HUDEP-2 (cell line): ENCODE results near the gene TECPR2.

Experiments used
- DNase-seq, 76 experiments: peaks; one replicate each; lab custom pipeline; 2025; ENCODE audit not compliant: unreplicated experiment in 76 of 76; lab: John Stamatoyannopoulos, UW

TECPR2 gene

DNA sequence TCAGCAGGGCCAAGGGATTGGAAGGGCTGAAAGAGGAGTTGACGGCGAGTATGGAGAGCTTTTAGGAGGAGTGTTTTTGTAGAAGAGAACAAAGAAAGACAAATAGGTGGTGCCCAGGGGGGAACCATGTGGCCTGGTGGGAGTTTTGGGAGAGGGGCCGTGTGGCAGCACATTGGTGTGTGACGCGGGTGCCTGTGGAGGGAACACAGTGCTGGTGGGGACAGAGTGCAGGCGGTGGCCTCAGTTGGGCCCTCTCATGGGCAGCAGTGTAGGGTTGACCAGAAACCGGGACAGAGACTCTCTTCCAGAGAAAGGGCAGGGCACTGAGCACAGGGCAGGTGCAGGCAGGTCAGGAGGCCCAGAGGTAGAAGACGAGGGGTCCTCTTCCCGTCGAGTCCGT, 56.5 kb downstream of the TECPR2 start:
- no peak for DNase-seq

- DNase-seq, result no peak
These were observed 57.0 kb downstream of the TECPR2 start for GRCh38 chr14:102419716-102420115.

- DNase-seq, result no peak
These were observed 58.8 kb downstream of the TECPR2 start for GRCh38 chr14:102421411-102422057.

DNA sequence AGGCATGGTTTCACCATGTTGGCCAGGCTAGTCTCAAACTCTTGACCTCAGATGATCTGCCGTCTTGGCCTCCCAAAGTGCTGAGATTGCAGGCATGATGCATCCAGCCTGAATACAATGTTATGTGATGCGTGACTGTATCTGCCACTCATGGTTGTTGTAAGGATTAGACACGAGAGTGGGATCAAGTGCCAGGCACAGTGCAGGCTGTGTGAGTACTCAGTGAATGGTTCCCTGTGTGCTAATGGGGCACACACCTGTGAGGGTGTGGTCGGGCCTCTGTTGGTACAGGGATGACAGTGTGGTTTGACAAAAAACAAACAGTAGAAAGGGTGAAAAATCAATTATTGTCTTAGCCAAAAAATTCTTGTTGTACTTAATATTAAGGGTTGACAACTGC, 61.8 kb downstream of the TECPR2 start:
- no peak for DNase-seq

DNA sequence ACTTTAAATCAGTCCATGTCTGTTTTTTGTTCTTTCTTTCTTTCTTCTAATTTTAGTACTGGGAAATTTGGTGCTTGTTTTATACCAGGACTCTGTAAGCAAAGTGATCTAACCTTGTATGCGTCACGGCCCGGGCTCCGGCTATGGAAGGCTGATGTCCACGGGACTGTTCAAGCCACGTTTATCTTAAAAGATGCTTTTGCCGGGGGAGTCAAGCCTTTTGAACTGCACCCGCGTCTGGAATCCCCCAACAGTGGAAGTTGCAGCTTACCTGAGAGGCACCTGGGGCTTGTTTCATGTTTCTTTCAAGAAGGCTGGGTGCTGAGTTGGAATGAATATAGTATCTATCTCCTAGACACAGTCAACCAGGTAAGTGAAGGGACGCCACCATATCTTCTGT, 62.2 kb downstream of the TECPR2 start:
- no peak for DNase-seq

DNA sequence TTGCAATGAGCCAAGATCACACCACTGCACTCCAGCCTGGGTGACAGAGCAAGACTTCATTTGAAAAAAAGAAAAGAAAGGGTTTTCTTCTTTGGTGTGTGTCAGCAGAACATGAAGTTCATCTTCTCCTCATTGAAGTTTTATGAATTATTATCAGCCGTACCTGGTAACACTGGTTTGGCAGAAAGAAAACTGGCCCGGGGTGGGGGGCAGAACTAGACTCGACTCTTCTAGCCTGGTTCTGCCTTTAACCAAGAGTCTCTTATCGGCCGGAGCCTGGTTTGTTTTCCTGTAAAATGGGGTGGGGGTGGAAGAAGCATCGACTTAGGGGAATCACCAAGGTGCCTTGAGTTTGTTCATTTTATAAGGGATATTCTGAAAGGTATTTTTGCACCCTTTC, 64.1 kb downstream of the TECPR2 start:
- no peak for DNase-seq

DNA sequence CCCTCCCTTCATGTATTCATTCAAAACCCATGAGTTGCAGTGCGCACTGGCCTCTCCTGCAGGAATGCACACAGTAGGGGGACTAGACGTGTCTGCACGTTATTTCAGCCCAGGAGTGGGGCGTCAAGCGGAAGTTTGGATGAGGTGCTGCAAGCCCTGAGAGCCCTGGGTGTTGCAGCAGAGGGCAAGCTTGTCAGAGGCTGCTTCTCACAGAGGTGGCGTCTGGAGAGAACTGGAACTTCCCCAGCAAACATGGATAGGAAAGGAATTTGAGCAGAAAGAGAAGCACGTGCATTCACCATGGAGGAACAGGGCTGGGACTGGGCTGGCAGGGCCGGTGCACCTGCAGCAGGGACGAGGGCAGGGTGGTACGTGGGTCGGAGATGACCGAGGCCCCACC, 64.9 kb downstream of the TECPR2 start:
- DNase-seq, result no peak

GRCh38 chr14:102430212-102430908, 67.6 kb downstream of the TECPR2 start:
- no peak for DNase-seq

- no peak for DNase-seq
These were observed 69.0 kb downstream of the TECPR2 start for GRCh38 chr14:102431751-102432150.

GRCh38 chr14:102434647-102435175, 72.0 kb downstream of the TECPR2 start:
- DNase-seq, result no peak

- peak in 72 of 76 experiments; percentile 7 to 87 (median 65) for DNase-seq
These were observed 75.5 kb downstream of the TECPR2 start for GRCh38 chr14:102437997-102438915.

GRCh38 chr14:102439556-102439955, 76.8 kb downstream of the TECPR2 start:
- no peak for DNase-seq

DNA sequence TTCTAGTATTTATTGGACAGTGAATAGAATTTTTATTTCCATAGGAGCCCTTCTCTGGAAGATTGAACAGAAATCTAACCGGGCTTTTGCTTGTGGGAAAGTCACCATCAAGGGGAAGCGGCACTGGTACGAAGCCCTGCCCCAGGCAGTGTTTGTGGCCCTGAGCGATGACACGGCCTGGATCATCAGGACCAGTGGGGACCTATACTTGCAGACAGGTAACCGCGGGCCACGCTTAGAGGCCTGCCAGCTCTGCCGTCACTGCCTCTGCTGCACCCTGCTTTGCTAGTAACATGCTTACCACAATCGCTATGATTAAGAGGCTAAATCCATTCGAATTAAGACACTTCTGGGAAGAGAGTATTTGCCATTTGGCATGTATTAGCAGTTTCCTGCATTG, 77.7 kb downstream of the TECPR2 start:
- no peak for DNase-seq

GRCh38 chr14:102442241-102443211, 79.8 kb downstream of the TECPR2 start:
- DNase-seq, result no peak

- no peak for DNase-seq
These were observed 82.3 kb downstream of the TECPR2 start for GRCh38 chr14:102445066-102445465.

GRCh38 chr14:102445641-102446040, 82.9 kb downstream of the TECPR2 start:
- DNase-seq, result no peak

DNA sequence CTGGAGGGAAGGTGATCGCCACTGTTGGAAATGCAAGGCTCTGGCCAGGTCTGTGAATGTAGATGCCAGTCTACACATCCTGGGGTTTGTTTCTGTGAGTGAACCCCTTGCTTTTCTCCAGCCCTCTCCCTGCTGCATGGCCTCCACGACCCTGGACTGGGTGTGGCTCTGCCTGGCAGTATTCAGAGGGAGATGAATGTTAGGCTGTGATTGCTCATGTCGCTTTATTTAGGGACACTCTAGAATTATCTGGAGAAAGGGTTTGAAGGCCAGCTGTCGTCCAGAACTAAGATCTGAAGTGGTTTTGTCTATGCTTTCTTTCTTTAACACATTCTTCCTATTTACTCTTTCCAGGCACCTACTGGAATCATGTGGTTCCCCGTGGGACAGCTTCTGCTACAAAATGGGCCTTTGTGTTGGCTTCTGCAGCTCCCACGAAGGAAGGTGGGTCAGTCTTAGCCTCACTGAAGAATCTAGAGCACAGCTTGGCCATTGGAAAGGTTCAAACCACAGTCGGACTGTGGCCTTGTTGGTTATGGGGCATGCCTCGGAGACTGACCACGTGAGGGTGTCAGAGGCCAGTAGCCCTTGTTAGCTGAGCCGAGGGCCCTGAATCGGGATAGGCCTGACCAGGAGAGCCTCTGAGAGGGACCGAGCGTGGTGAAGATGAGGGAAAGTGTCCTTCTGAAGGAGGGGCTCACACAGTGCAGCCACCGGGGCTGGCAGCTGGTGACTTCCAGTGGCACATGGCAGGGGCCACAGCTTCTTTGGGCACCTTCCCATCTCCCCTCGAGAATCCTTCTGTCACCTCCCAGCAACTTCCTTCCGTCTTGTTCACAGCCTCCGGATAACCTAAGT, 87.7 kb downstream of the TECPR2 start:
- no peak for DNase-seq

DNA sequence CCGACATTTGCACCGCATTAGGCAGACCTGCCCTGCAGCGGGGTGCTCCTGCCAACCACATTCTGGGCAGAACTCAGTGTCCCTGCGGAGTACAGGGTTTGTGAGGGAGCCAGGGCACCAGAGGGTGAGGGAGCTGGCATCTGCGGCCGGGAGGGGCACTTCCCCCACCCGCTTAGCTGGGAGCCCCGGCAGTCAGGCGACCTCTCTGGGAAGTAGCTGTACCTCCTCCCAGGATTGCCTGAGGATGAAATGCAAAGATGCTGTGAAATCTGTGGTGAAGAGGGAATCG, 88.3 kb downstream of the TECPR2 start:
- DNase-seq, result no peak

DNA sequence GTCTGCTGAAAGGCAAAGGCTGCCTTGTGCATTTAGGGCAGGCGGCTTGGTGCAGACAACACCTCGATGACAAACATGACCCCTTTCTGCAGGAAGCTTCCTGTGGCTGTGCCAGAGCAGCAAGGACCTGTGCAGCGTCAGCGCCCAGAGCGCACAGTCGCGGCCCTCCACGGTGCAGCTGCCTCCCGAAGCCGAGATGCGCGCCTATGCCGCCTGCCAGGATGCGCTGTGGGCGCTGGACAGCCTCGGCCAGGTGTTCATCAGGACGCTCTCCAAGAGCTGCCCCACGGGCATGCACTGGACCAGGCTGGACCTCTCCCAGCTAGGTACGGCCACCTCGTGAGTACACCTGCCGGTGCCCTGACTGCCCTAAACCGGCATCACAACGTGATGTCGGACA, 89.6 kb downstream of the TECPR2 start:
- no peak for DNase-seq
